HEK293 (cell line): Measurements from ENCODE around the gene NNMT.

Source experiments
- CTCF ChIA-PET: fragments of 350-600 bp; formaldehyde crosslinking; extraction: SDS; loops from one replicate; lab custom pipeline; 2021; ENCODE audit warnings: antibody characterized with exemption; lab: Yijun Ruan, JAX
- POLR2A ChIA-PET: fragments of 300-600 bp; formaldehyde crosslinking; extraction: SDS; loops from one replicate; lab custom pipeline; 2020; ENCODE audit warnings: antibody characterized with exemption, inconsistent platforms; lab: Yijun Ruan, JAX
- H3K27ac ChIP-seq: fragments of 200-500 bp; sonication (Bioruptor generic); 2 replicates; pipeline ENCODE4 v1.5.1; 2014; ENCODE audit warnings: low read depth, low read length, control low read depth, inconsistent platforms; ENCODE audit errors: extremely low read depth
- H3K36me3 ChIP-seq, 2 experiments: fragments of 200-500 bp in 1 of 2; sonication (Bioruptor generic) in 1 of 2; 1 replicate in 1 of 2; 2 replicates in 1 of 2; pipeline ENCODE4 v1.5.1; 2014 to 2017; ENCODE audit warnings: inconsistent platforms in 2 of 2, low read length in 2 of 2; ENCODE audit not compliant: control insufficient read depth in 2 of 2, insufficient read depth in 1 of 2
- H3K4me1 ChIP-seq: fragments of 200-500 bp; sonication (Bioruptor generic); 2 replicates; pipeline ENCODE4 v1.5.1; 2014; ENCODE audit warnings: mild to moderate bottlenecking, low read length, inconsistent platforms; ENCODE audit not compliant: control insufficient read depth, insufficient read depth
- H3K4me3 ChIP-seq: 2 replicates; pipeline ENCODE4 v1.5.1; 2011; ENCODE audit warnings: low read depth, mild to moderate bottlenecking, control low read depth, low read length, moderate library complexity
- H3K9me3 ChIP-seq: fragments of 200-500 bp; sonication (Bioruptor generic); 2 replicates; pipeline ENCODE4 v1.5.1; 2014; ENCODE audit warnings: low read depth, low read length, inconsistent platforms; ENCODE audit not compliant: control insufficient read depth, insufficient read depth
- FEZF1 ChIP-seq: fragments of 450-650 bp; formaldehyde crosslinking; IDR thresholded peaks from 2 replicates; pipeline ENCODE4 v1.5.1; 2016; ENCODE audit warnings: missing biosample characterization, missing genetic modification characterization
- GLIS2 ChIP-seq: fragments of 450-650 bp; formaldehyde crosslinking; IDR thresholded peaks from 2 replicates; pipeline ENCODE4 v1.5.1; 2016; ENCODE audit warnings: missing biosample characterization, missing genetic modification characterization
- ZNF121 ChIP-seq: fragments of 450-650 bp; formaldehyde crosslinking; IDR thresholded peaks from 2 replicates; pipeline ENCODE4 v1.5.1; 2016; ENCODE audit warnings: missing biosample characterization, missing genetic modification characterization
- ZNF202 ChIP-seq: fragments of 450-650 bp; formaldehyde crosslinking; IDR thresholded peaks from 2 replicates; pipeline ENCODE4 v1.5.1; 2016; ENCODE audit warnings: missing biosample characterization, missing genetic modification characterization, borderline replicate concordance
- ZNF248 ChIP-seq: fragments of 450-650 bp; formaldehyde crosslinking; IDR thresholded peaks from 2 replicates; pipeline ENCODE4 v1.5.1; 2017; ENCODE audit warnings: missing biosample characterization, missing genetic modification characterization
- ZNF26 ChIP-seq: fragments of 450-650 bp; formaldehyde crosslinking; IDR thresholded peaks from 2 replicates; pipeline ENCODE4 v1.5.1; 2016; ENCODE audit warnings: missing biosample characterization, missing genetic modification characterization
- ZNF600 ChIP-seq: fragments of 450-650 bp; formaldehyde crosslinking; IDR thresholded peaks from 2 replicates; pipeline ENCODE4 v1.5.1; 2016; ENCODE audit warnings: missing biosample characterization, missing genetic modification characterization
- ZNF621 ChIP-seq: fragments of 450-650 bp; formaldehyde crosslinking; IDR thresholded peaks from 2 replicates; pipeline ENCODE4 v1.5.1; 2017; ENCODE audit warnings: missing biosample characterization, missing genetic modification characterization
- ZNF654 ChIP-seq: fragments of 450-650 bp; formaldehyde crosslinking; IDR thresholded peaks from 2 replicates; pipeline ENCODE4 v1.5.1; 2016; ENCODE audit warnings: low read depth, missing biosample characterization, missing genetic modification characterization
- ZNF664 ChIP-seq: fragments of 450-650 bp; formaldehyde crosslinking; IDR thresholded peaks from 2 replicates; pipeline ENCODE4 v1.5.1; 2016; ENCODE audit warnings: missing biosample characterization, missing genetic modification characterization
- ZNF677 ChIP-seq: fragments of 450-650 bp; IDR thresholded peaks from 2 replicates; pipeline ENCODE4 v1.5.0; 2018; ENCODE audit warnings: missing biosample characterization, mild to moderate bottlenecking, missing genetic modification characterization, moderate library complexity
- ZNF747 ChIP-seq: fragments of 450-650 bp; formaldehyde crosslinking; IDR thresholded peaks from 2 replicates; pipeline ENCODE4 v1.5.1; 2016; ENCODE audit warnings: missing biosample characterization, missing genetic modification characterization
- TF ChIP-seq, protein P1 (sequence below): fragments of 450-650 bp; formaldehyde crosslinking; IDR thresholded peaks from 2 replicates; pipeline ENCODE4 v1.5.1; 2016; ENCODE audit warnings: missing biosample characterization, missing genetic modification characterization
- TF ChIP-seq, protein P2 (sequence below): fragments of 450-650 bp; formaldehyde crosslinking; IDR thresholded peaks from 2 replicates; pipeline ENCODE4 v1.5.1; 2016; ENCODE audit warnings: missing biosample characterization, missing genetic modification characterization, borderline replicate concordance
- TF ChIP-seq, protein P3 (sequence below): fragments of 450-650 bp; formaldehyde crosslinking; IDR thresholded peaks from 2 replicates; pipeline ENCODE4 v1.5.1; 2016; ENCODE audit warnings: missing biosample characterization, missing genetic modification characterization
- TF ChIP-seq, protein P4 (sequence below): fragments of 450-650 bp; formaldehyde crosslinking; conservative IDR thresholded peaks from 2 replicates; pipeline ENCODE4 v1.5.1; 2016; ENCODE audit warnings: low read depth, missing biosample characterization, missing genetic modification characterization

Gene NNMT

GRCh38 chr11:114316980-114317786, 21.0 kb downstream of the NNMT start:
- no peaks in the 10 kb centered on the region for H3K36me3 ChIP-seq
- no peaks in the 10 kb centered on the region for H3K4me1 ChIP-seq
- no peak overlapping the region for H3K27ac ChIP-seq
- ChIA-PET CTCF (interaction anchor here (0.7 kb wide), 1 partner anchor 30 kb away, joined by 3 read pairs; no protein-coding TSS in a partner anchor), POLR2A (no interaction called here)
- no peak for TF ChIP-seq ZNF677 (tag by site-specific recombination)
- TF ChIP-seq ZNF621 = no peak
- no peak for TF ChIP-seq ZNF248 (tag by site-specific recombination)
- TF ChIP-seq ZNF664 (tag by site-specific recombination) = no peak
- TF ChIP-seq ZNF600 (tag by site-specific recombination) = no peak
- H3K9me3 ChIP-seq = no peaks in the 10 kb centered on the region
- no peak overlapping the region for H3K4me3 ChIP-seq

DNA sequence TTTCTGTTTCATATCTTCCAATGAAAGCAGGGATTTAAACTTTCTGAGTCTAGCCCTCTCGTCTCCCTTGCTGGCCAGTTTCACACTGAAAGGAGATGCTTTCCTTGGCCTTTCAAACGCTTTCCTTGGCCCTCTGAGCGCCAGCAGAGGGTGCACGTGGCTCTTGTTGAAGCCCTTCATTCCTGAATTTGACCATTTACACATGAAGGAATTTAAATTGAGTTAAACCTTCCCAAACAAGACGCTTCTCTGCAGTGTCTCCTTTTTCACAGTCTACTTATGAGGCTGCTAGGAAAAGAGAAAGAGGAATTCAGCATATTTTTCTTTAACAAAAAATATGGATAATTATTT, 21.6 kb downstream of the NNMT start:
- ChIA-PET CTCF (interaction anchor here (0.6 to 0.7 kb wide), 2 partner anchors 30 to 1786 kb away, joined by 3 read pairs; no protein-coding TSS in a partner anchor), POLR2A (no interaction called here)
- H3K27ac ChIP-seq = no peak overlapping the region
- H3K4me1 ChIP-seq = no peaks in the 10 kb centered on the region
- H3K9me3 ChIP-seq = no peaks in the 10 kb centered on the region
- H3K36me3 ChIP-seq = no peaks in the 10 kb centered on the region
- H3K4me3 ChIP-seq = no peak overlapping the region
- peak; percentile 41; the same call in 1 of the 2 replicates for TF ChIP-seq ZNF654
- TF ChIP-seq, protein P1, sequence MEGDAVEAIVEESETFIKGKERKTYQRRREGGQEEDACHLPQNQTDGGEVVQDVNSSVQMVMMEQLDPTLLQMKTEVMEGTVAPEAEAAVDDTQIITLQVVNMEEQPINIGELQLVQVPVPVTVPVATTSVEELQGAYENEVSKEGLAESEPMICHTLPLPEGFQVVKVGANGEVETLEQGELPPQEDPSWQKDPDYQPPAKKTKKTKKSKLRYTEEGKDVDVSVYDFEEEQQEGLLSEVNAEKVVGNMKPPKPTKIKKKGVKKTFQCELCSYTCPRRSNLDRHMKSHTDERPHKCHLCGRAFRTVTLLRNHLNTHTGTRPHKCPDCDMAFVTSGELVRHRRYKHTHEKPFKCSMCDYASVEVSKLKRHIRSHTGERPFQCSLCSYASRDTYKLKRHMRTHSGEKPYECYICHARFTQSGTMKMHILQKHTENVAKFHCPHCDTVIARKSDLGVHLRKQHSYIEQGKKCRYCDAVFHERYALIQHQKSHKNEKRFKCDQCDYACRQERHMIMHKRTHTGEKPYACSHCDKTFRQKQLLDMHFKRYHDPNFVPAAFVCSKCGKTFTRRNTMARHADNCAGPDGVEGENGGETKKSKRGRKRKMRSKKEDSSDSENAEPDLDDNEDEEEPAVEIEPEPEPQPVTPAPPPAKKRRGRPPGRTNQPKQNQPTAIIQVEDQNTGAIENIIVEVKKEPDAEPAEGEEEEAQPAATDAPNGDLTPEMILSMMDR (tag by site-specific recombination) = 0 out of 2 replicates have a peak, but pooled peaks have one; percentile 7
- no peak for TF ChIP-seq FEZF1 (tag by site-specific recombination)
- TF ChIP-seq, protein P2, sequence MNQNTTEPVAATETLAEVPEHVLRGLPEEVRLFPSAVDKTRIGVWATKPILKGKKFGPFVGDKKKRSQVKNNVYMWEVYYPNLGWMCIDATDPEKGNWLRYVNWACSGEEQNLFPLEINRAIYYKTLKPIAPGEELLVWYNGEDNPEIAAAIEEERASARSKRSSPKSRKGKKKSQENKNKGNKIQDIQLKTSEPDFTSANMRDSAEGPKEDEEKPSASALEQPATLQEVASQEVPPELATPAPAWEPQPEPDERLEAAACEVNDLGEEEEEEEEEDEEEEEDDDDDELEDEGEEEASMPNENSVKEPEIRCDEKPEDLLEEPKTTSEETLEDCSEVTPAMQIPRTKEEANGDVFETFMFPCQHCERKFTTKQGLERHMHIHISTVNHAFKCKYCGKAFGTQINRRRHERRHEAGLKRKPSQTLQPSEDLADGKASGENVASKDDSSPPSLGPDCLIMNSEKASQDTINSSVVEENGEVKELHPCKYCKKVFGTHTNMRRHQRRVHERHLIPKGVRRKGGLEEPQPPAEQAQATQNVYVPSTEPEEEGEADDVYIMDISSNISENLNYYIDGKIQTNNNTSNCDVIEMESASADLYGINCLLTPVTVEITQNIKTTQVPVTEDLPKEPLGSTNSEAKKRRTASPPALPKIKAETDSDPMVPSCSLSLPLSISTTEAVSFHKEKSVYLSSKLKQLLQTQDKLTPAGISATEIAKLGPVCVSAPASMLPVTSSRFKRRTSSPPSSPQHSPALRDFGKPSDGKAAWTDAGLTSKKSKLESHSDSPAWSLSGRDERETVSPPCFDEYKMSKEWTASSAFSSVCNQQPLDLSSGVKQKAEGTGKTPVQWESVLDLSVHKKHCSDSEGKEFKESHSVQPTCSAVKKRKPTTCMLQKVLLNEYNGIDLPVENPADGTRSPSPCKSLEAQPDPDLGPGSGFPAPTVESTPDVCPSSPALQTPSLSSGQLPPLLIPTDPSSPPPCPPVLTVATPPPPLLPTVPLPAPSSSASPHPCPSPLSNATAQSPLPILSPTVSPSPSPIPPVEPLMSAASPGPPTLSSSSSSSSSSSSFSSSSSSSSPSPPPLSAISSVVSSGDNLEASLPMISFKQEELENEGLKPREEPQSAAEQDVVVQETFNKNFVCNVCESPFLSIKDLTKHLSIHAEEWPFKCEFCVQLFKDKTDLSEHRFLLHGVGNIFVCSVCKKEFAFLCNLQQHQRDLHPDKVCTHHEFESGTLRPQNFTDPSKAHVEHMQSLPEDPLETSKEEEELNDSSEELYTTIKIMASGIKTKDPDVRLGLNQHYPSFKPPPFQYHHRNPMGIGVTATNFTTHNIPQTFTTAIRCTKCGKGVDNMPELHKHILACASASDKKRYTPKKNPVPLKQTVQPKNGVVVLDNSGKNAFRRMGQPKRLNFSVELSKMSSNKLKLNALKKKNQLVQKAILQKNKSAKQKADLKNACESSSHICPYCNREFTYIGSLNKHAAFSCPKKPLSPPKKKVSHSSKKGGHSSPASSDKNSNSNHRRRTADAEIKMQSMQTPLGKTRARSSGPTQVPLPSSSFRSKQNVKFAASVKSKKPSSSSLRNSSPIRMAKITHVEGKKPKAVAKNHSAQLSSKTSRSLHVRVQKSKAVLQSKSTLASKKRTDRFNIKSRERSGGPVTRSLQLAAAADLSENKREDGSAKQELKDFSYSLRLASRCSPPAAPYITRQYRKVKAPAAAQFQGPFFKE (tag by site-specific recombination) = no peak

DNA sequence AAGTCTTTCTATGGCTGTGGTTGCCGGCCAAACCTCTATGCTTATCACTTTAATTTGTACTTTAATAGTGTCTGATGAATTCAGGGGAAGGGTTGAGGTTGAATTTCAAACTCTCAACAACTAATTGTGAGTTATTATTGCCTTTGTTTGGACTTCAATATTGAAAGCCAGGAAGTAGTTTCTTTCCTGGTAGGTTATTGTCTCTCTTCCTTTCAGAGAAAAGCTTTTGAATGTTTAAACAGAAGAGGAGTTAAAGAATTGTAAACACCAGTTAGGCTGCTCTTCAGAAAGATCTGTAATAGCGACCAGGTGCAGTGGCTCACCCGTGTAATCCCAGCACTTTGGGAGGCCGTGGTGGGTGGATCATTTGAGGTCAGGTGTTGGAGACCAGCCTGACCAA, 22.2 kb downstream of the NNMT start:
- Histone ChIP-seq H3K4me3 (no peak overlapping the region), H3K36me3 (no peaks in the 10 kb centered on the region), H3K9me3 (no peaks in the 10 kb centered on the region), H3K27ac (no peak overlapping the region), H3K4me1 (no peaks in the 10 kb centered on the region)
- CTCF ChIA-PET = interaction anchor here (0.6 to 1.2 kb wide), 3 partner anchors 22 to 1865 kb away, joined by 3 to 5 read pairs (median 3); no protein-coding TSS in a partner anchor
- POLR2A ChIA-PET = no interaction called here
- no peak for TF ChIP-seq ZNF121 (tag by site-specific recombination)
- TF ChIP-seq, protein P3, sequence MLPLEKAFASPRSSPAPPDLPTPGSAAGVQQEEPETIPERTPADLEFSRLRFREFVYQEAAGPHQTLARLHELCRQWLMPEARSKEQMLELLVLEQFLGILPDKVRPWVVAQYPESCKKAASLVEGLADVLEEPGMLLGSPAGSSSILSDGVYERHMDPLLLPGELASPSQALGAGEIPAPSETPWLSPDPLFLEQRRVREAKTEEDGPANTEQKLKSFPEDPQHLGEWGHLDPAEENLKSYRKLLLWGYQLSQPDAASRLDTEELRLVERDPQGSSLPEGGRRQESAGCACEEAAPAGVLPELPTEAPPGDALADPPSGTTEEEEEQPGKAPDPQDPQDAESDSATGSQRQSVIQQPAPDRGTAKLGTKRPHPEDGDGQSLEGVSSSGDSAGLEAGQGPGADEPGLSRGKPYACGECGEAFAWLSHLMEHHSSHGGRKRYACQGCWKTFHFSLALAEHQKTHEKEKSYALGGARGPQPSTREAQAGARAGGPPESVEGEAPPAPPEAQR (tag by site-specific recombination) = no peak
- no peak for TF ChIP-seq GLIS2
- TF ChIP-seq, protein P4, sequence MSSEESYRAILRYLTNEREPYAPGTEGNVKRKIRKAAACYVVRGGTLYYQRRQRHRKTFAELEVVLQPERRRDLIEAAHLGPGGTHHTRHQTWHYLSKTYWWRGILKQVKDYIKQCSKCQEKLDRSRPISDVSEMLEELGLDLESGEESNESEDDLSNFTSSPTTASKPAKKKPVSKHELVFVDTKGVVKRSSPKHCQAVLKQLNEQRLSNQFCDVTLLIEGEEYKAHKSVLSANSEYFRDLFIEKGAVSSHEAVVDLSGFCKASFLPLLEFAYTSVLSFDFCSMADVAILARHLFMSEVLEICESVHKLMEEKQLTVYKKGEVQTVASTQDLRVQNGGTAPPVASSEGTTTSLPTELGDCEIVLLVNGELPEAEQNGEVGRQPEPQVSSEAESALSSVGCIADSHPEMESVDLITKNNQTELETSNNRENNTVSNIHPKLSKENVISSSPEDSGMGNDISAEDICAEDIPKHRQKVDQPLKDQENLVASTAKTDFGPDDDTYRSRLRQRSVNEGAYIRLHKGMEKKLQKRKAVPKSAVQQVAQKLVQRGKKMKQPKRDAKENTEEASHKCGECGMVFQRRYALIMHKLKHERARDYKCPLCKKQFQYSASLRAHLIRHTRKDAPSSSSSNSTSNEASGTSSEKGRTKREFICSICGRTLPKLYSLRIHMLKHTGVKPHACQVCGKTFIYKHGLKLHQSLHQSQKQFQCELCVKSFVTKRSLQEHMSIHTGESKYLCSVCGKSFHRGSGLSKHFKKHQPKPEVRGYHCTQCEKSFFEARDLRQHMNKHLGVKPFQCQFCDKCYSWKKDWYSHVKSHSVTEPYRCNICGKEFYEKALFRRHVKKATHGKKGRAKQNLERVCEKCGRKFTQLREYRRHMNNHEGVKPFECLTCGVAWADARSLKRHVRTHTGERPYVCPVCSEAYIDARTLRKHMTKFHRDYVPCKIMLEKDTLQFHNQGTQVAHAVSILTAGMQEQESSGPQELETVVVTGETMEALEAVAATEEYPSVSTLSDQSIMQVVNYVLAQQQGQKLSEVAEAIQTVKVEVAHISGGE (tag by site-specific recombination) = no peak
- no peak for TF ChIP-seq ZNF747 (tag by site-specific recombination)
- TF ChIP-seq ZNF202 (tag by site-specific recombination) = no peak
- no peak for TF ChIP-seq ZNF26 (tag by site-specific recombination)
